OCI-LY7 (cell line): ENCODE results near the gene EGFL7. TPM values are rescaled to one million over a fixed set of nuclear protein-coding genes. Genes with fewer than 3 reads are reported as not detected.

ENCODE experiments used
- BruUV-seq: library from RNA; stranded (reverse); fragments of 400-500 nt; replicated peaks from 2 replicates; lab custom pipeline; 2021; lab: Mats Ljungman, UMichigan
- CTCF ChIA-PET: fragments of 300-600 bp; sonication (Branson Sonifier 250); formaldehyde crosslinking; loops from one replicate; lab custom pipeline; 2022; ENCODE audit warnings: antibody characterized with exemption; ENCODE audit not compliant: unreplicated experiment; lab: Charles Lee
- POLR2A ChIA-PET: fragments of 300-600 bp; sonication (Branson Sonifier 250); formaldehyde crosslinking; loops from one replicate; lab custom pipeline; 2022; ENCODE audit warnings: antibody characterized with exemption; lab: Charles Lee
- DNase-seq: peaks from one replicate; pipeline ENCODE4 v3.0.0-alpha.2; 2015; ENCODE audit warnings: low spot score
- H2AFZ ChIP-seq: fragments of 200-600 bp; sonication (generic), shearing (Covaris generic); 2 replicates; pipeline ENCODE4 v1.6.1; 2014; ENCODE audit warnings: mild to moderate bottlenecking, antibody characterized with exemption, low read length, moderate library complexity
- H3K27ac ChIP-seq: fragments of 200-600 bp; sonication (generic); 2 replicates; pipeline ENCODE4 v1.5.1; 2014; ENCODE audit warnings: mixed run types, low read depth, mild to moderate bottlenecking, moderate library complexity, low read length, inconsistent platforms; ENCODE audit not compliant: poor library complexity, severe bottlenecking
- H3K36me3 ChIP-seq: fragments of 200-600 bp; sonication (generic); 2 replicates; pipeline ENCODE4 v1.6.1; 2014; ENCODE audit warnings: mild to moderate bottlenecking, antibody characterized with exemption, low read length, moderate library complexity, mixed read lengths; ENCODE audit not compliant: insufficient read depth
- H3K4me1 ChIP-seq: fragments of 200-600 bp; sonication (generic); 2 replicates; pipeline ENCODE4 v1.5.1; 2014; ENCODE audit warnings: mild to moderate bottlenecking, low read length; ENCODE audit not compliant: insufficient read depth, poor library complexity, severe bottlenecking
- H3K4me2 ChIP-seq: fragments of 200-600 bp; sonication (generic); 2 replicates; pipeline ENCODE4 v1.6.1; 2014; ENCODE audit warnings: mild to moderate bottlenecking, low read length
- H3K4me3 ChIP-seq: fragments of 200-600 bp; sonication (generic); 2 replicates; pipeline ENCODE4 v1.5.1; 2014; ENCODE audit warnings: mild to moderate bottlenecking, low read depth, low read length; ENCODE audit not compliant: poor library complexity, severe bottlenecking
- H3K79me2 ChIP-seq: fragments of 200-600 bp; sonication (generic); 2 replicates; pipeline ENCODE4 v1.6.1; 2016; ENCODE audit warnings: low read depth, mild to moderate bottlenecking, low read length, moderate library complexity, mixed read lengths; ENCODE audit not compliant: insufficient read depth
- H3K9me2 ChIP-seq: fragments of 200-600 bp; sonication (generic); 2 replicates; pipeline ENCODE4 v1.6.1; 2016; ENCODE audit warnings: mild to moderate bottlenecking, low read length, mixed read lengths; ENCODE audit not compliant: insufficient read depth
- H3K9me3 ChIP-seq: fragments of 200-600 bp; sonication (generic); 2 replicates; pipeline ENCODE4 v1.6.1; 2014; ENCODE audit warnings: mild to moderate bottlenecking, mixed run types, low read length, mixed read lengths
- H4K20me1 ChIP-seq: fragments of 200-600 bp; sonication (generic); 2 replicates; pipeline ENCODE4 v1.6.1; 2014; ENCODE audit warnings: mild to moderate bottlenecking, antibody characterized with exemption, low read length, moderate library complexity, mixed read lengths; ENCODE audit not compliant: insufficient read depth
- EZH2phosphoT487 ChIP-seq: fragments of 200-600 bp; sonication (generic); IDR thresholded peaks from 2 replicates; pipeline ENCODE4 v1.6.1; 2018; ENCODE audit warnings: low read depth, borderline replicate concordance, mild to moderate bottlenecking, mixed run types, antibody characterized with exemption, low read length, moderate library complexity, mixed read lengths
- intact Hi-C: fragments of 100-400 bp; cut with micrococcal nuclease; formaldehyde crosslinking; loops from one replicate; pipeline ENCODE4 v1.10.0; 2022; ENCODE audit not compliant: unreplicated experiment
- total RNA-seq, 2 experiments: library from RNA; depleted of rRNA in 1 of 2; stranded (reverse); fragments of >200 nt in 1 of 2; shearing (Covaris generic) in 1 of 2; gene quantifications; 2 replicates each; pipeline ENCODE4 v1.2.3, GENCODE V29; 2014 to 2022
- TF ChIP-seq, protein P1 (sequence below): fragments of 200-600 bp; sonication (generic); conservative IDR thresholded peaks from 2 replicates; pipeline ENCODE4 v1.5.1; 2014; ENCODE audit warnings: mild to moderate bottlenecking, antibody characterized with exemption, low read length, moderate library complexity, mixed read lengths

The EGFL7 gene
- total RNA-seq, 2 experiments from 2014 or later, result not detected

DNA sequence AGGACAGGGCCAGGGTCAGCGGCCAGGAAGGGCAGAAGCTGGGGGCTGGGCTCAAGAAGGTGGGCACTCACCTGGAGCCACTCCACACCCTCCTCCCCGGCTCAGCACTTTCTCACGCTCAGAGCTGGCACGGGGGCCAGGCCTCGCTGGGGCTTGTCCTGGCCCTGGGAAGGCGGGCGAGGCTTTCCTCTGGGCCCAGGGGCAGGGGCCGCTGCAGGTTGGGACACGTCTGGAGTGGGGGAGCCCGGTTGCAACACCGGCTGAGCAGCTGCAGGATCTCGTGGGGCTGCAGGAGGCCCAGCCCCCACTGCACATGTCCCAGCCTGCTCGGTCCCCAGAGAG lies 38.9 kb upstream of the EGFL7 start:
- POLR2A ChIA-PET, result no interaction called here

DNA sequence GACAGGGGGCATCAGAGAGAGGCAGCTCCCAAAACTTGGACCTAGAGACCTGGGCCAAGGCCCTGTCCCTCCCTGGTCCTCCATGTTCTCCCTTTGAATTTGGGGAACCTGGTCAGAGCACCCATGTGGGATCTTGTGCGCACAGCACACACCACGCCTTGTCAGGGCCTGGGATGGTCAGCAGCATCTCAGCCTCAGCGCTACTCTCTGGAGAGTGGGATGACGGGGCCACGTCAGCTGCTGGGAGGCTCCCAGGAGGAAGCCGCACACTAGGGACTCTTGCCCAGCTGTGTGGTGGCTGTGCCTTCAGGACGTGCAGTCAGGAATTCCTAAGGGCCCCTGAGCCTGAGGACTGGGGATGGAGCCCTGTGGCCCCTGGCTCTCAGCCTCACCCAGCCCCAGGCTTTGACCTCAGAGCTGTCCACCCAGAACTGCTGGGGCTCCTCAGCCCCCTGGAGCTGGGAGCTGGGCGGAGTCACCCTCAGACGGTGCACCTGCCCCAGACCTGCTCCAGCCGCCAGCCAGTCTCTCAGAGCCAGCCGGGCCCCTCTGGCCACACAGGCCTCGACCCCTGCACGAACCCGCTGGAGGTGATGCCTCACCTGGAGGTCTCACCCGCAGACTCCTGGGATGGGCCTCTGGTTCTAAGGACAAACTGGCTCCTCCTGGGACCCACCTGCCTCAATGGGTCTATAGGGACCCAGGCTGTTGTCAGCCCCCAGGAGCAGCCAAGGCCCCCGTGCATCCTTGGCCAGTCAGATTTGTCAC lies 38.3 kb upstream of the EGFL7 start:
- Histone ChIP-seq H3K9me3 (no peaks in the 10 kb centered on the region), H3K4me3 (no peak overlapping the region), H3K9me2 (no peaks in the 10 kb centered on the region), H3K36me3 (no peaks in the 10 kb centered on the region), H3K27ac (no peak overlapping the region), H4K20me1 (no peaks in the 10 kb centered on the region), H3K79me2 (no peaks in the 10 kb centered on the region), H3K4me1 (peaks cover 2% of the 10 kb centered on the region), H3K4me2 (no peak overlapping the region), H2AFZ (no peak overlapping the region)
- ChIA-PET POLR2A (no interaction called here), CTCF (no interaction called here)
- intact Hi-C loops, result no loop called here
- BruUV-seq, result no TSS peak
- TF ChIP-seq EZH2phosphoT487, result no peak
- TF ChIP-seq, protein P1, sequence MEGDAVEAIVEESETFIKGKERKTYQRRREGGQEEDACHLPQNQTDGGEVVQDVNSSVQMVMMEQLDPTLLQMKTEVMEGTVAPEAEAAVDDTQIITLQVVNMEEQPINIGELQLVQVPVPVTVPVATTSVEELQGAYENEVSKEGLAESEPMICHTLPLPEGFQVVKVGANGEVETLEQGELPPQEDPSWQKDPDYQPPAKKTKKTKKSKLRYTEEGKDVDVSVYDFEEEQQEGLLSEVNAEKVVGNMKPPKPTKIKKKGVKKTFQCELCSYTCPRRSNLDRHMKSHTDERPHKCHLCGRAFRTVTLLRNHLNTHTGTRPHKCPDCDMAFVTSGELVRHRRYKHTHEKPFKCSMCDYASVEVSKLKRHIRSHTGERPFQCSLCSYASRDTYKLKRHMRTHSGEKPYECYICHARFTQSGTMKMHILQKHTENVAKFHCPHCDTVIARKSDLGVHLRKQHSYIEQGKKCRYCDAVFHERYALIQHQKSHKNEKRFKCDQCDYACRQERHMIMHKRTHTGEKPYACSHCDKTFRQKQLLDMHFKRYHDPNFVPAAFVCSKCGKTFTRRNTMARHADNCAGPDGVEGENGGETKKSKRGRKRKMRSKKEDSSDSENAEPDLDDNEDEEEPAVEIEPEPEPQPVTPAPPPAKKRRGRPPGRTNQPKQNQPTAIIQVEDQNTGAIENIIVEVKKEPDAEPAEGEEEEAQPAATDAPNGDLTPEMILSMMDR, result no peak
- DNase-seq, result no peak

More for the DNA sequence above, 38.9 kb upstream of the EGFL7 start:
- Histone ChIP-seq H3K9me2 (no peaks in the 10 kb centered on the region), H3K79me2 (no peaks in the 10 kb centered on the region), H2AFZ (no peak overlapping the region), H3K9me3 (no peaks in the 10 kb centered on the region), H3K4me2 (no peak overlapping the region), H3K27ac (no peak overlapping the region), H3K4me1 (peaks cover 7% of the 10 kb centered on the region), H4K20me1 (no peaks in the 10 kb centered on the region), H3K36me3 (no peaks in the 10 kb centered on the region), H3K4me3 (no peak overlapping the region)
- CTCF ChIA-PET, result no interaction called here
- intact Hi-C loops, result no loop called here
- DNase-seq, result no peak
- no TSS peak for BruUV-seq
- TF ChIP-seq EZH2phosphoT487, result no peak
- TF ChIP-seq, protein P1, result no peak
